CD4-positive, alpha-beta T cell treated with Interleukin-2 at 100 ng/mL for 4 hours (primary cell): ENCODE measurements around the gene GPC1.

Source experiments
- DNase-seq: peaks from one replicate; pipeline ENCODE4 v3.0.0-alpha.2; 2020; ENCODE audit warnings: low spot score

Gene GPC1

DNA sequence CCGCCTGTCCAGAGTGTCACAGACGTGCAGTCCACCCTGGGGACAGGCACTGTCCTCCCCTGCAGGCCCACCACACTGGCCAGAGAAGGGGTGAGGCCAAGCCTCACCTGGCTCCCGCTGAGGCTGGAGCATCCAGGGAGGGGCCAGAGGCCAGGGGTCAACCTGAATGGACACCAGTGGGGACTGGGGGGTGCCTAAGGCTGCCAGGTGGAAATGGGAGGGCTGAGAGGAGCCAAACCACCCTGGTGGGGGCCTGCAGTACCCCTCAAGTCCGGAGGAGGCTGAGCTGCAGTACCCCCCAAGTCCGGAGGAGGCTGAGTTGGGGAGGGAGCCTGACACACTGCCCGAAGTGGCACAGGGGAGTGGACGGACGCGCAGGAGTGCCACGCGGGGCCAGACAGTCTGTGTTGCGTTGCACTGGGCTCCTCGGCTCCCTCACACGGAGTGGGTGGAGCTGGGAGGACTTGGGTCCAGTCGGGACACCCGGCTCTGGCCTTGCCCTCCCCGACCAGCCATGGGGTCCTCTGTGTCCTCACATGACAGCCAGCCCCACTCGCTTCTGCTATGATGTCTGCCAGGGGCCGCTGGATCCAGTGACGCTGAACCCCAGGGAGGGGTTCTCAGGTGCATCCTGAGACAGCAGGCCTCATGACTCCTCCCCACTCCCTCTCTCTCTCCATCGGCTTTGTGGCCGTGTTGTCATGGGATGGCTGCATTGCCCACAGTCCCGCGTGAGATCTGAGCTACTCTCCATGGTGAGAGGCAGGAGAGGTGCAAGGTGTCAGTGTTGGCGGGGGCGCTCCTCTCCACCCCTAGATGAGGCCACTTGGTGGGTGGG, 22.3 kb upstream of the GPC1 start:
- no peak for DNase-seq

DNA sequence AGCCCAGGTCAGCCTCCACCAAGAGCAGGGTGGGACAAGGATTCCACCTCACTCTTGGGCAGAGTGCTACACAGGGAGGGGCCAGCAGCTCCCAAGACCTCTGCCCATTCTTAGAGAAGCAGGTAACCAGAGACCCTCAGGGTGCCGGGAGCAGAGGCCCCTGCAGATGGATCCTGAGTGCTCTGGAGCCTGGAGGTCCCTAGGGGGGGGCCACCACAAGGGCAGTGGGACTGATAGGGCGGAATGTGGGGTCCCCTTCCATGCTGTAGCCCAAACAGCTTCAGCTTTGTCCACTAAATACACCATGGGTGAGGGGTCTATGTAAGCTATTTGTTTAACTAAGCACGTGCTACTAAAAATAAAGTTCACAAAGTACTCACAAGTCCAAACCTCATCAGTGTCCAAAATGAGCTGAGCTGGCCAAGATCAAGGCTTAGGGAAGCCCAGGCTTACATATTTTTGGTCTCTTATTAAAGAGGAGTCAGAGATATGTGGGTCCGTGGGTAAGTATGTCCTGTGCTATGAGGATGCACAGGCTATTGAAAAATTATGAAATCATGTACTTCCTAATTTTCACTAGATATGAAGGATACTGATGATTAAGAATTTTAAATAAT, 21.5 kb upstream of the GPC1 start:
- DNase-seq, result no peak

DNA sequence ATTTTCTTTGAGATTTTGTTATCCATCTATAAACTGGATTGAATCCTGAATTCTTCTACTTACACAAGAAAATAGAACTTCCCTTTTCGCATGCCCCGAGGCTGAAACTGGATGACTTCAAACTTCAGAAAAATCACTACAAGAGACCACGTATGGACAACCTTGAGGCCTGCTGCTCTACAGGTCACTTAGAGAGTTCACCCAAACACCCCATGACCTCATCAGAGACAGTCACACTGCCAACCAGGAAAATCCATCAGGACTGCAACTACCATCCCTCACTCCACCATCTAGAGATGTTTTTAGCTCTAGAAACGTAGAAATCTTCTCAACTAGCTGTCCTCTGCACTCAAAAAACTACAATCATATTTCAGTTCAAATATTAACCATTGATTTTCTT, 18.6 kb upstream of the GPC1 start:
- DNase-seq, result no peak

DNA sequence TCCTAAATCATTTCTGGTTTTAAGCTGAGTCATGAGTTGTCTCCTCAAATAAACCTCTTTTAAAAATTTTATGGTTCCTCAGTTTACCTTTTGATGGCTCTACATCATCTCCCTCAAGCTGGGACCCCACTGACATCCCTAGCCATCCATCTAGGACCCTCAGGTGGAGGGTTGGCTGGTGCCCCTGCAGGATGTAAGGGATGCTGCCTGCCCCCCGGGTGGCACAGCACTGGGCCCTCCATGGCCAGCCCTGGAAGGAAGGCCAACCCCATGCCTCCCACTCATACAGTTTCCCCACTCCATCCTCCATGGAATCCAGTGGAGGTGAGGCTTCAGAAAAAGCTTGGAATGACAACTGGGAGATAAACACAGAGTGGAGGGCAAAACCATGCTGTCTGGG, 17.2 kb upstream of the GPC1 start:
- DNase-seq, result no peak

DNA sequence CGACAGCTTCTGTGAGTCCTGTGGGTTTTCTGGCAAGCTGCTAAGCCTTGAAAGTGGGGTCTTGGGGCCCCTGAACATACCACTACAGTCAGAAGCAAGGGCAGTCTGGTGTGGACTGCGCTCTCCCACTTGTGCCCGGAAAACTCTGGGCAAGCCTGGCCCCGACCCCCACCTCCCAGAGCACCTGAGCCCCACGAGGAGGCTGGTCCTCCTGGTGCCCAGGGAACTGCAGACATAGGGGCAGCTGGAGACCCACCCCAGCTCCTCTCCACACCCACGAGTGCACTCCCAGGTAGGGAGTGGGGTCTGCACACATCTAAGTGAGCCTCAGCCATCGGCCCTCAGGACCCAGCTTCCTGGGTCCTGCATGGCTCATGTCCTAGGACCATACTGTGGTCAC, 16.2 kb upstream of the GPC1 start:
- no peak for DNase-seq

DNA sequence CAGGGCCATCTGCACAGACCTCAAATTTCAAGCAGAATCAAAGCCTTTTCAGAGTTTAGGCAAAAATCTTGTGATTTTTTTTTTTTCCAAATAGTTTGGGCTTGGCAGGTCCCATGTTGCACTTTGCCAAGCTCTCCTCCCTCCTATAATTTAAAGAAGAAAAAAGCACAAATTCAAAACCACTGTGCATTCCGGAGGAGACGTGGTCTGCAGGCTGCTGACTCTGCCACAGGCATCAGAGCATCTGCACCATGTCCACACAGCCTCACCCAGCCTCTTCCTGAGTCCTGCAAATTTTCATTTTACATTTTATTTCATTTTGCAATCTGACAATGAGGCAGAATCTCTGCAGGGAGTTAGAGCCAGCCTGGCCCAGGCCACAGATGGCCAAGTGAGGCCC, 15.7 kb upstream of the GPC1 start:
- DNase-seq, result no peak

DNA sequence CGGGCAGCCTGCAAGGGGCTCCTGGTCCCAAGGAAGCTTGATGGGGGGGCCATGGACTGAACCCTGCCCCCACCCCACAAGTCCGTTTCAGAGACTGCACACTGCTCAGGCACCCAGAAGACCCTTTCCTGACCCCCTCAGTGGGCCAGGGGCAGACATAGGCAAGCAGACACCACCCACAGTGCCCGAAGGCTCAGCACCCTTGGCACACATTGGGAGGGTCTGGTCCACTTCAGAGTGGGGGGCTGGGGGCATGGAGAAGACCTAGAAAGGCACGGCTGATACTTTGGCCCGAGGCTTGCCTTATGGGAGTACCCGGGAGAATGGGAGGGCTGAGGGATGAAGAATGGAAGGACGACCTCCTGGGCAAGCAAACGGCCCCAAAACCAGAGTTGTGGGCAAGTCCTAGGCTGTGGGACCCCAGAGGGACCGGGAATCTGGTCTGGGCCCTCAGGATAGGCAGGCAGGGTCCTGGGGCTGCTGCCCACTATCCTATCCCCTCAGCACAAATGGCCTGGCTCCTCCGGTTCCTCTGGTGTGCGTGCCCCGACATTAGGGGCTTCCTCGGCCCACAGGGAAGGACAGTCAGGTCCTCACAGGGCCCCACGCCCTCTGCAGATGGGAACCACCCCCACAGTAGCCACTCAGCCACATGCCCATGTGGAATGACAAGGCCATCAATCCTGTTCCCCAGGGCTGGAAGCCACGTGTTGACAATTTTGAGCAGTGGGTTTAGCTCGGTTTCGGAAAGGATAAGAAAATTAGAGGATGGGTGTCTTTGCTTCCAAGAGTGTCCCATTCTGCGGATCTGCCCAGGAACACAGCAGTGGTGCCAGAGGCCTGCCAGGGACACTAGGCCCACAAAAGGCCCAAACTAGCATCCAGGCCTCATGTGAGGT, 15.0 kb upstream of the GPC1 start:
- no peak for DNase-seq

DNA sequence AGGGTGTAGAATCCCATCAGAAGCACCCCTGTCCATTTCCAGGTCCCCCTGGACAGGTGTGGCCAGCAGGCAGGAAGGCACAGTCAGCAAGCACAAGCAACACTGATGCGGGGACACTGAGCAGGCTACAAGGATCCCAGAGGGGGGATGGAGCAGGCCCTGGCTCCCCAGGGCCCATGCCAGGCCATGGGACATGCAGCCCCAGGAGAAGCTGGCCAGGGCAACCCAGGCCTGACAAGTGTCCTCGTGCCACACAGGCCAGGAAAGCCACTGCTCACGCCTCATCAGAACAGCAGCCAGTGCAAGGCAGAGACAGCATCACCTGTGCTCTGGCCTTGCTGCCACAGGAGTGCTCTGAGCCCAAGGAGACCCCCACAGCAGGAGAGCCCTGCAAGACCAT, 14.1 kb upstream of the GPC1 start:
- no peak for DNase-seq

DNA sequence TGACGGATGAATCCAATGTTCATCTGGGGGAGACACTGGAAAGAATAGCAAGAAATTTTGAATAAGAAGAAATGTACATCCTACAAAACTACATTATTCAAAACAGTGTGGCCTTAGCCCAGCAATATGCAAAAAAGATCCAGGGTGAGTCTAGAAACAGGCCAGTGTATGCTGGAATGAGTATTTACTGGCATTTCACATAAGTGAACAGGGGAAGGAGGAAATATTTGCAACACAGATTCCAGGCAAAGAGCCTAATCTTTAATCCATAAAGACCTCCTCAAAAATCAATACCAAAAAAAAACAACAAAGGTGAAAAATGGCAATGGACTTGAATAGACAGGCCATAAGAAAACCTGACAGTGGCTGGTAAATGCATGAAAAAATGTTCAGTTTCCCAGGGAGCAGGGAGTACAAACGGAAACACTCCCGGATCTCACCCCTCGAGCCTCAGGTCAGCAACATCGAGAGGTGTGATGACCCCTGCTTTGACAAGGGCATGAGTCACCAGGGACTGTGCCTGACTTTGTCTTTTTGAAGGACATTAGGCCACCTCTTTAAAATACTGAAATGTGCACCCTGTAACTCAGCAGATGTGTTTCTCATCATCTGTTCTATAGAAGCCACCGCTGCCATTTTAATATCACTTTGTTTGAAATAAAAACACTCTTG, 12.7 kb upstream of the GPC1 start:
- no peak for DNase-seq

DNA sequence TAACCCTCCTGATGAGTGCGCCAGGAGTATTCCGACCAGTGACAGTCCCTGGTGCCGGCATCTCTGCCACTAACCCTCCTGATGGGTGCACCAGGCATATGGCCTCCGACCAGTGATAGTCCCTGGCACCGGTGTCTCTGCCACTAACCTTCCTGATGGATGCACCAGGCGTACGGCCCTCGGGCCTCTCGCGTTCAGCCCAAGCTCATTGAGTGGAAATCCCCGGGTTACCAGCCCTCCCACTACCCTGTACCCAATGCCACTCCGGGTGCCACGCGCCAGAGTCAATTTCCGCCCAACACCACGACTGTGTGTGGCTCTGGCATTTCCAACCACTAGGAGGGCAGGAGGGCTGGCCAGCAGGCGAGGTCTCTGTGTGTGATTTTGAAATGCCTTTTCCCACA, 11.7 kb upstream of the GPC1 start:
- DNase-seq, result no peak

DNA sequence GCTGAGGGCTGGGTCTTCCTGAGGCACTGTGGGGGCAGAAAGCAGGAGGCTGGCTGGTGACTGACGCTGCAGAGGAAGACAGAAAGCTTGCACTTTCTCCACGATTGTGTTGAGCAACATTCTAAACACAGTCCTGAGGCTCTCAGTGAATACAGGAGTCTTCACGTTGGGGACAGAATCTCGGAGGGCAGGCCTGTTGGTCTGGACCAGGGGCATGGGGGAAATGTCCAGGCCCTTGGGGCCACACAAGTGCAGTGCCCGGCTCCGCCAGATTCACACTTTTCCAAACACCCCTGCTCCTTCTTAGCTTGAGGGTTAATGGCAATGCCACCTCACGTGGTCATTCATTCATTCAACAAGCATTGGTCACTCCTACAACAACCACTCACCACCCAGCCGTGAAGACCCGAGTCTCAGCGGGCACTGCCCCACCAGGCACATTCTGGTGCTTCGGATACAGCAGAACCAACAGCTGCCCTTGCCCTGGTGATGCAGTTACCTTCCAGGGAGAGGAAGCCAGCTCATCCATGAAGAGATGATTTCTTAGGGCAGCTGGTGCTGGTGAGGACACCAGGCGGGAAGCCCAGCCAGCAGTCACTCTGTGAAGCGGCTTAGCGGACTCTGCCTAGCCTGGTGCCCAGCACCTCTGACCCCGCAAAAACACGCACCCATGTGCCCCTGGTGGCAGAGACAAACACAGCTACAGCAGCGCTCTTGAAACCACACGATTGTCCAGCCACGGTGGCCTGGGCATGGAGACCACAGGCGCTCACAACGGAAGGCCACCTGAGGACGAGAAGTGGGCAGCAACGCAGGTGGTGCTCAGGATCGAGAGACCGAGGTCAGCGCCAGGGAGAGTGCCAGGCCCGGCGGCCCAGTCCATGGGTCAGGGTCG, 10.9 kb upstream of the GPC1 start:
- DNase-seq, result no peak

DNA sequence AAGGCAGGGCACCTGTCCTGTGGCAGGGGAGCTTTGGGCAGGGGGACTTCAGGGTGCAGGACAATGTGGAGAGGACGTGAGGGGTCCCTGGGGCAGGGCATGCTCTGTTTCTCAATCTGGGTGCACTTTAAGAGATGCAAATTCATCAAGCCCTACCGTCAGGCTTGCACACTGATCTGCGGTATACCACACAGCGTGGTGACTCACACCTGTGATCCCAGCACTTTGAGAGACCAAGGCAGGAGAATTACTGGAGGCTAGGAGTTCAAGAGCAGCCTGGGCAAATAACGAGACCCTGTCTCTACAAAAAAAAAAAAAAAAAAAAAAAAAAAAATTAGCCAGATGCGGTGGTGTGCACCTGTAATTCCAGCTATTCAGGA, 10.2 kb upstream of the GPC1 start:
- DNase-seq, result no peak

DNA sequence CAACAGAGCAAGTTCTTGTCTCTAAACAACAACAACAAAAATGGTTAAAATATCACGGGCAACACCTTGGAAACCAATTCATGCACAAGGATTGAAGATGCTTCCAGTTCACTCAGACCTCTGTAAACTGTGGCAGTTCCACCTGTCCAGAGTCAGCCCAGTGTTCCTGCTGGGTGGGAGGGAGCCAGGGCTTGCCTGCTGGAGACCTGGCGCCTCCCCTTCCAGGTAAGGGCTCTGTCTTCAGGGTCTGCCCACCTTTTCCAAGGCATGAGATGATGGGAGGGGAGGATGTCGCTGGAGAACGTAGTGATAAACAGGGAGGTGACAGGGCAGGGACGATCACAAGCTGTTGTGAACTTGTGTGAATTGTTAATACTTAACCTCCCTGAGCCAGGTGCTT, 9.8 kb upstream of the GPC1 start:
- DNase-seq, result no peak

DNA sequence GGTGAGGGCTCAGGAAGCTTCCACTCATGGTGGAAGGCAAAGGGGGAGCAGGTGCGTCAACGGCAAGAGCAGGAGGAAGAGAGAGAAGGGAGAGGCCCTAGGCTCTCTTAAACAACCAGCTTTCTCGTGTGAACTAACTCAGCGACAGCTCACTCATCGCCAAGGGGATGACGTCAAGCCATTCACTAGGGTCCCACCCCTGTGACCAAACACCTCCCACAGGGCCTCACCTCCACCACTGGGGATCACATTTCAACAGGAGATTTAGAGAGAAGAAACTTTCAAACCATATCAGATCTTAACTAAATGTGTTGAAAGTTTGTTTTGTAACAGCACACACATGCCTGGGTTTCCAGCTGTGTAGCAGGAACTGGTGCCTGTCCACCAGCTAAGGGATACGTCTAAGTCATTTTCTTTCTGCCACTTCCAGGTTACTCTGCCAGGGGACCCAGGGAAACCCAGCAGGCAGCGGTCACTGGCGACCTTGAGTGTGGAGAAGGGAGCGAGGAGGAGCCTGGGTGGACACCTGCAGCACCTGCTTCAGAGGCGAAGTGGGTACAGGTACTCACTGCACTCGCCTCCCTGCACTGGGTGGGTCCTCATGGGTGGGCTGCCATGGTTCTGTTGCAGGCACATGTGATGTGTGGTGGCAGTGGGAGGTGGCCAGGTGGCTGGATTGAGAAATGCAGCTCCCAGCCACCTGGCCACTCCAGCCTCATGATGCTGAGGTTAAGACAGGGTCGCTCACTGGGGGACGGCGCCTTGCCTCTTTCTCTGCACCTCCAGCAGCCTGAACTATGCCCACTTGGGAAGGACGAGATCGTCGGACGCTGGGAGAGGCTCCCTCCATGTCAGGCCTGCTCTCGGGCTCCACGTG, 8.4 kb upstream of the GPC1 start:
- DNase-seq, result no peak

DNA sequence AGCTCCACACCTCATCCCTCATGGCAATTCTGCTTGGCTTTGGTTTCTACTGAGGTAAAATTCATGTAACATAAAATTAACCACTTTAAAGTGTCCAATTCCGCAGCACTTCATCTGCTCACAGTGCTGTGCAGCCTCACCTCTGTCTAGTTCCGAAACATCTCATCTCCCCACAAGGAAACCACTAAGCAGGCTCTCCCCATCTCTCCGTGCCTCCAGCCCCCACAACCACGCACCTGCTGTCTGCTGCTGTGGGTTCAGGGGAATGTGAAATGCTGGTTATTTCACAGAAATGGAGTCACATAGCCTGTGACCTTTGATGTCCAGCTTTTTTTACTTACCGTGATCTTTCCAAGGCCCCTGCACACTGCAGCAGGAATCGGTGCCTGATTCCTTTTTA, 7.7 kb upstream of the GPC1 start:
- no peak for DNase-seq

DNA sequence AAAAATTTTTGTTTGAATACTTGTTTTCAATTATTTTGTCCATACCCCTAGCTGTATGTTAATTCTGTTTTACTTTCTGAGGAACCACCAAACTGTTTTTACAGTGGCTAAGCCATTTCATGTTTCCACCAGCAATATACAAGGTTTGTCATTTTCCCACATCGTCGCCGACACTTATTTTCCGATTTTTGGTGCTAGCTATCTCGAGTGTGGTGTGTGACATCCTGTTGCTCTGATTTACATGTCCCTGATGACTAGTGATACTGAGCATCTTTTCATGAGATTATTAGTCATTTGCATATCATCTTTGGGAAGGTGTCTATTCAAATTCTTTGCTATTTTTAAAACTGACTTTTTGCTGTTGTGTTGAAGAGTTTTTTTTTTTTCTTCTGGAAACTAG, 7.2 kb upstream of the GPC1 start:
- DNase-seq, result no peak

DNA sequence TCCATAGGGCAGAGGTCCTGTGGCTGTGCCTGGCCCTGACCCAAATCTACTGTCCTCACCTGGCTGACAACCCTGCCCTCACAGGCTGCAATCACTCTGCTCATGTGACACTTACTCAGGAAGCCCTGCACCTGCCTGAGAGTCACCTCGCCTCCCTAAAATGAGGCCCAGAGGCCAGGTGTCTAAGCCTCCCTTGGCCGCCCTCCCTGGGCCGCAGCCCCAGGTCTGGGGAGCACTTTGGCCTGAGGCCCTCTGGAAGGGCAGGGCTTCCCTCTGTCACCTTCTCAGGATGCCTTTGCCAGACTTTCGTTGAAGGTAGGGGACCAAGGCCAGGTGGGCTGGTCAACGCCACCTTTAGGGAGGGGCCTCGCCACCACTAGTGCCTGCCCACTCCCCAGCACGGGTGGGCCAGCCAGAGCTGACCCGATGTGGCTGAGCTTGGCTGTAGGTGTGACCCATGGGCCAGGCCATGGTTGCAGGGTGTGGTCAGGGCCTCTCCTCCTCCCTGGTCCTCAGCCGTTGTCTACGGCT, 6.1 kb upstream of the GPC1 start:
- no peak for DNase-seq

DNA sequence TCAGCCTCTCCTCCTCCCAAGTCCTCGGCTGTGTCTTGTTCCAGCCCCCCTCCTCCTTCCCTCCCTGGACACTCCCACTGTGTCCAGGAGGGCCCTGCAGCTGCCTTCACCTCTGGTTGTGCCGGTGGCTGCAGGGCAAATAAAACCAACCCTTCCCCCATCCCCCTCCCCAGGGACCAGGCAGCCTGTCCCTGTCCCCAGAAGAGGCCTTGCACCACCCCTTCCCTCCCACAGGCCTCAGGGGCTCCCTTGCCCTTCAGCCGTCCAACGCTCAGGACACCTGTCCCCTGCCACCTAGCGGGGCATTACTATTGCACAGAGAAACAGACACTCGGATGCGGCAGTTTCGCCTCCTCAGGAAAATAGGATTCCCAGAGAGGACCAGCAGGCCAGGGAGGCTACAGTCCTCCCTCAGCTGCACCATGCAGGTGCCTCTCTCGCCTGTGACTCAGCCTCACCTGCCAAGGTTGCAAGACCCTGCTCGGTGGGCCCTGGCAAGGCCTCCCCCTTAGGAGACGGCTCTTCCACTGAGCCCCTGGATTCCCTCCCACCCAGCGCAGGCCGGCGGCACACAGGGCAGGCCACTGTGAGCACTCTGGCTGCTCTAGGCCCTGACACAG, 5.5 kb upstream of the GPC1 start:
- no peak for DNase-seq

DNA sequence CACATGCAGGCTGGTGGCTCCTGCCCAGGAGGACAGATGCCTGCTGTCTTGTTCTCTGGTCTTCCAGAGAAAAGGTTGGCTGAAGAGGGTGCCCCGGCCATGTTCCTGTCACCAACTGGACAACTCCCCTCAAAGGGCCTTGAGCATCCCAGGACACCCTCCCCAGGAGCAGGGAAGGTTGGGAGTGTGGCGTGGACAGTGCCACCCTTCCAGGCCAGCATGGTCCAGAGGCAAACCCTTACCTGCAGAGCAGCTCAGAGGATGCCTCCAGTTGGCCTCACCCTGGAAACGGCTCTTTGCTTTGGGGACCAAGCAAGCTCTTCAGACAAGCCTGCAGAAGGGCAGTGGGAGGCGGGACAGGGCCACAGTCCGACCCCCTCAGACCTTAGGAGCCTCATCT, 4.9 kb upstream of the GPC1 start:
- DNase-seq, result no peak

DNA sequence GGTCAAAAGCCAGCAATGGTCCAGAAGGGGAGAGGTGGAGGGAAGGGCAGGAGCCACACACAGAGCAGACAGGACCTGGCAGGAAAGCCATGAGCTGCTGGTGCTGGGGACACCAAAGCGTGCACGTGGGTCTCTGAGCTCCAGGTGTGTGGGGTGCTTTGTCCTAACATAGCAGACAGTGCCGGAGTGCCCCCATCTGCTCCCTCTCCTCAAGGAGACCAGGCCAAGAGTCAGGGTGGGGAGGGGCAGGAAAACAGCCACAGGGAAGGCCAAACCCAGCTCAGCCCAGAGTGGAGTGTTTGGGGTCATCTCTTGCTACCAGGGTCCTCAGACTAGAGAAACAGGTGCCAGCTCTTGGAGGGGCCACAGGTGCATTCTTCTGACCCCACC, 4.2 kb upstream of the GPC1 start:
- no peak for DNase-seq
